Germinal center (tissue), 1 donor: Measurements from ENCODE around the gene KCNMB2.

Experiments
- DNase-seq: peaks from one replicate; pipeline ENCODE4 v3.0.0; 2012; ENCODE audit warnings: mixed read lengths, low spot score

The KCNMB2 gene

DNA sequence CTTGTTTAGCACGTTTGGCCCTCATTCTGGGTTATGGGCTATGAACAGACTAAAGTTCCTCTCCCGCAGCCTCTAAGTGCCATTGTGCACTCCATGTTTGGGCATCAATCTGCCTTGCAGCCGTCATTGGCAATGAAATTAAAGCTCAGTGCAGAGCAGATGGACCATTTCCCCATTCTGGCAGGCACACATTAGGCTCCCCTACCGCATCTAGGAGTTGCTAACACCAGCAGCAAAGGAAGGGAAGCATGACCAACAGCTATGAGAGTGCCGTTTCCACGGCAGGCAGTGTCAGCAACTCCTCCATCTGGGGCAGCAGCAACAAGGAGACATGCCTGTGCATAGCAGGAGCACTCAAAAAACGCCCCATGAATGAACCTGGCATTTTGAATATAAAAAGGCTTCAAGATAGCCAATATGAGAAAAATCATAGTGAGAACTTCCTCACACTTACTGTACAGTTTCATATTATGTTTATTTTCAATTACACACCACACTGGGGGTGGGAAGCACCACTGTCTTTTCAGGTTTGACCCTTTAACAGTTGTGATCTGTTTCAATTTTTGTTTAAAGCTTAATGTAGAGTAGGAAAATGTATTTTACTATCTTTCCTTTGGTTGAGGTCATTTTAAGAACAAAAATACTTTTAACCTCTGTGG lies 218.7 kb downstream of the KCNMB2 start:
- DNase-seq: no peak

DNA sequence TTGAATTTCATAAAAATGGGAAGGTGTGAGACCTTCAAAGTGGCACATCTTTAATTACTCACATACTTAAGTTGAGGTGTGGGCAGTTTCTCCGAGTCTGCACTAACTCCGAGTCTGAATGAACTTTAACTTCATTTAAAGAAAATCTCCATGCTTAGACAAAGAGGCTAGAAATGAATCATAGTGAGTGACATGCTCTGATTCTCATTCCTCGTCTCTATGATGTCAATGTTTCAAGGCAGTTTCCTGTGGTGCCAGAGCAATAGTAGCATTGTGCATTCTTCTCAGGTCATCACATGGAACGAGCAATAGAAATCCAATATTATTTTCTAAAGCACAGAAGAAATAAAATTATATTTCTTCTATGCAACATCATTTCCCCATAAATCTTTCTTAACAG lies 224.8 kb downstream of the KCNMB2 start:
- no peak for DNase-seq

DNA sequence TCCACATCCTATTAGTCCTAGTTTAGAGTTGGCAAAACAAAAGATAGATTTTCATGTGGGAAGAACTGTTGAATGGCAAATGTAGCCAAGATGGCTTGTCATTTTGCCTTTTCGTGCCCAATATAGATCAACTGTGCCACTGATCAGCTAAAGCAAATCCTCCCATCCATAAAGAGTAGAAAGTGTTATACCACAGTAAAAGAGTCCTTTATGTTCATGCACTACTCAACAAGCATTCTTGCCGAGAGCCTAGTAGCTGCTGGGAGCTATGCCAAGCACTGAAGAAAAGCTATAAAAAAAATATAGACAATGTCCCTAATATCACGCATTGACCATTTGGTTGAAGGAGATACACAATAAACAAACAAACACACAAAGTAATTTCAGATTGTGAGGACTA lies 225.2 kb downstream of the KCNMB2 start:
- DNase-seq: no peak

DNA sequence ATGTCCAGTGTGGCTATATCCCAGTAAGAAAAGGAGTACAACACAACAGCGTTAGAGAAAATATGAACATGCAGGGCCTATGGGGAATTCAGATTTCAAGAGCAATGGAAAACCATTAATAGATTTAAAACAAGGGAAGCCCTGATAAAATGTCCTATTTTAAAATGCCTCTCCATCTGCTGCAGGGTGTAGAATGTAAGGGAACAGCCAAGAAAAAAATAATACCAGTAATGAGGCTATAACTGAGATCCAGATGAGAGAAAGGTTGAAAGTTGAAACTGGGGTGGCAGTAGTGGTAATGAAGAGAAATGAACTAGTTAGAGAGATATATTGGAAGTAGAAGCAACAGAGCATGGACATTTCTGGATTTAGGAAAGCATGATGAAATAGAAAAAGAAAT lies 226.1 kb downstream of the KCNMB2 start:
- no peak for DNase-seq

DNA sequence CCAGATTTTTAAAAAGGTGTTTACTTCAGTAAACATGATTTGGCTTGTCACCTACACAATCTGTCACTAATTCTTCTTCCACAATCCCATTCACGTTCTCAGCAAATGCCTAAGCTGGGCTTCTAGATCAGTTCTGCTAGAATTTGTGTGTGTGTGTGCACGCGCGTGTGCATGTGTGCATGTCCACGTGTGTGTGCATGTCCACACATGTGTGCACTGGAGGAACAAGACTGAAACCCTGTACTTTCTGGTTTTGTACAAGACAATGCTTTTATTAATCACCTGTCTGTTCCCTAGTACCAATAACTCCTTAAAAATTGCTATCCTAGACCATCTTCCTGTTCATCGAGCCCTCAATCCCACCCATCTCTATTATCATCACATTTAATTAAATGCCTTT lies 229.2 kb downstream of the KCNMB2 start:
- DNase-seq: no peak

DNA sequence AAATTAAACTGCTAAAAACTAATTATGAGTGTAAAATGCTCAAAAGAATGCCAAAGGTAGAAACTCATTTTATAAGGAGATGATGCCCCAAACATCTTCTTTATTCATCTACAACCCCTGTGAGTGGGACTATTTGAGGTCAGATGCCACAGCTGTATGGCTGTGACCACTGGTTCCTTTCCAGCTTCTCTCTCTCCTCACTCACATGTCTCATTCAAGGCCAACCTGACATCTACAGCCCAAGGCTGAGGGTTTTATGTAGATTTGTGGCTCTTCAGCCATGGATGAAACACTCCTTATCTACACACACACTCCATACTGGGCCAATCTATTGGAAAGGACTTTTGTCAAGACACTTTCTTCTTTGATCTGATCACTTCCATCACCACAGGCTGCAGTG lies 231.3 kb downstream of the KCNMB2 start:
- DNase-seq: no peak

DNA sequence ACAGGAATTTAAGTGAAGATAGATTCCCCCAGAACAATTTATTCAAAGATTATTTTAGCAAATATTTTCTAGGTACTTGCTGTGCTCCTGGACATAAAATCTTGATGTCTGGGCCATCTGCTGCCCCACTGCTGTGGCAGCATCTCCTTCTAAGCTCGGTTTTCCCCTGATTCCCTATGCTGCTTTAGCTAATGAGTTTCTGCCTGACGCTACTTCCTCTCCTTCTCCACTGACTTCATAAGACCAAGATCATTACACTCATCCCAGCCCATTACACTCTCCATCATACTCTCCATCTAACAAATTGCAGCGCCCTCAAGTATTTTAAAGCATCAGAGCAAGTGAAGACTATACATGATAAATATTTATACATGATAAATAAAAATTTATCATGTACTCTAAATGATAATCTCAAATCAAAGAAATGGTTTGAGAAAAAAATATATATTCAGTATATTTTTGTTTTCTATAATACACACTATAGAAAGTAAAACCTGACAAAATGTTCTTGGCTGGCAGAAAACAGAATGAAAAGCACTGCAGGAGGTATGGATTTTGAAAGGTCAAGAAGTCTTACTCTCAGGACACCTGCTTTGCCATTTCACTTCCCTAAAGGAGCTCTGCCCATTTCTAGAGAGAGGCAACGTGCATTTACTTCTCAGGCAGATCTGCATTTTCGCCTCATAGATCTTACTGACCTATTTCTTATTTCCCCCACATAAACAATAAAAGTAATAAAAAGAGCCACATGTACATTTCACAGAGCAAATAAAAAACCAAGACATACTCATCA lies 232.0 kb downstream of the KCNMB2 start:
- no peak for DNase-seq

DNA sequence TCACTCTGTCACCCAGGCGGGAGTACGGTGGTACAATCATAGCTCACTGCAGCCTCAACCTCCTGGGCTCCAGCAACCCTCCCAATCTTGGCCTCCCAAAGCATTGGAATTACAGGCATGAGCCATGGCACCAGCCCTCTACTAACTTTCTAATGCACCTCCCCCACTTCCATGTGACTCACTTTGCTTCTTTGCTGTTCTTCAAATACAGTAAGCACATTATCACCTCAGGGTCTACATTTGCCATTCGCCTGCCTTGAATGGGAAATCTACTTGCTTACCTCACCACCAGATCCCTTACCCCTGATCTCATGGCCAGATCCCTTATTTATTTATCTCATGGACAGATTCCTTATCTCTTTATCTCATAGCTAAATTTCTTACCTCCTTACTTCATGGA lies 235.3 kb downstream of the KCNMB2 start:
- DNase-seq: no peak

DNA sequence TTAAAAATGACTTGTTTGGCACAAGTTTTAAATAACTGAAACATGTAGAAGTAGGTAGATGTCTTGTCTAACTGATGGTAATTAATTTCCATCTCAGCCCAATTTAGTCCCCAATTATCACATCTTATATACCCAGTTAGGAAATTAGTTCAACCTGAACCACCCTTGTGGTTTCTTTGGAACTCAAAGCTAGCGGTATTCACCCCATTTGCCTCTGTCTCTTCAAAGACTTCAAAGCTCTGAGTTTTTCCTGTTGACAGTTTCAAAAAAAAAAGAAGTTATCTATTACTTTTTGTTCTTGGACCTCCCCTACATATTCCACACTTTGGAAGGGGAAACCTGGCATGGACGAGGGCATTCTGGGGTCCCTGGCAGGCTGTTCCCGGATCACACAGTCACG lies 236.5 kb downstream of the KCNMB2 start:
- DNase-seq: no peak

DNA sequence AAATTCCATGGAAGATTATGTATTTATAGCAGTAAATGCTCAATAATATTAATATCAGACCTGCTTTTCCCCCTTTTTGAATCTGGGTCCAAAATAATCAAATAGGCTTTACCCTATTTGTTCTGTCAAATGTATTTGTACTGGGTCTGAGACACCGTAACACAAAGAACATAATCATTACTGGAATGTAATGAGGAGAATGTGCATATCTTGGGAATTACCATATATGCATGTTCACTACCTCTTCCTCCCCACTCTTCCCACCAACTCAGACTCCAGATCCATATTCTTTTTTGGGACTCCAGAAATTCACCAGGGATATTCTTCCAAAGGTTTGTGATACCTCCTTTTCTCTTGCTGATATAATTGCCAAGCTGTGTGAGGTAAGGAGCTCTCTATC lies 237.1 kb downstream of the KCNMB2 start:
- no peak for DNase-seq

DNA sequence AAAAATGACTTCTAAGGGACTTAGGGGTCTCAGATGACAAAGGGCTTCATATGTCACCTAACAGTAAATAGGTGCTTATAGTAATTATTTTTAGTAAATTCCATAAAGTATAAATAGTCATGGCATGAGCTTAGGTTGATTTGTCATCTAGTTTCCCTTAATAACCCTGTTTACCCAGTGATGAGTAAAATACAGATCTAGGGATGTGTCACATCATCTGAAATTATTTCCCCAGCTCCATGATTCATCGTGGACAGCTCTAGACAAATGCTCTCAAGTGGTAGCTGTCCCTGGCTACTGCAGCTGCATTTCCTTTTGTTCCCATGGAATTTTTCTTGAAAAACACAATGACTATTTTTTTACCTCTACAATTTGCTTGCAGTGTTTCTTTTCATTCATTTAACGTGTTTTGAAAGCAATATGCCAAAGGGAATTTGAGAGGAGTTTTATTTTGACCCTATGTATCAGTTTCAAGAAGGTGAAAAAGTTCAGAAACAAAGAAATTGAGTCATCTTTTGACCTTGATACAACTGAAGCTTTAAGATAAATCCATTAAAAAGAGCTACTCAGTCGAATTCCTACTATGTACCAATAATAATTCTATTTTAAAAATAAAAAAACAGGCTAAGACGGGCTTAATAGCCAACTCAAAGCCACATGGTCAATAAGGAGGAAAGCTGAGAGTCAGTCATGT lies 241.6 kb downstream of the KCNMB2 start:
- no peak for DNase-seq

DNA sequence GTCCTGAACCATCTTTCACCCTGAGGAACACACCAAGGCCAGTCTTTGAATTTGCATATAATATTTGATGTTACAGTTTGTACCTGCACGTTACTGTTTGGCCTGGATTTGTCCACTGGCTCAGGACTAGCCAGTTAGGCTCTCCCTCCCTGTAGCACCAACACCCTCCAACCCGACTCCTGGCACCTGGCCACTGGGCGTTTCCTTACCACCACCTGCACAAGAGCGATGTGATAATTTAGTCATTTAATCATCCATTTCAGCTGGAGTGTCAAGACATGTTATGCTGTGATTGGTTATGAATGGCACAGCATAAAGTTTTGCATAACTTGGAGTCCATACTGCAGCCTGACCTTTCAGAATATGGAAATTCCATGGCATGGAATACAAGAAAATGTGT lies 242.4 kb downstream of the KCNMB2 start:
- DNase-seq: no peak

DNA sequence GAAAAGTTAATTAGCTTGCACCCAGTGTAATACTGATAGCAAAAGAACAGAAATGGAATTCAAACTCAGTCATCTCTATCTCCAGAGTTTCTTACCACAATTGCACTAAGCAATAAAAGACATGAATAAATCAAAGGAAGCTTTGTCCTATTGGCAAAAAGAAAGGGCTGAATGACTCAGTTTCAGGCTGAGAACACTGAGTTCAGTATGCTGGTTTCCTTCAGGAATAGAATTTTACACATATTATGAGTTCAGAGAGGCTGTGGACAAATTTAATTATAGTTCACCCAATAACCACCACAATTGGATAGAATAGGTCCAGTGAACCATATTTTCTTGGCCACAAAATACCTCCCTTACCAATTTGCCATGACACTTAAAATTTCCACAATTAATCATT lies 249.7 kb downstream of the KCNMB2 start:
- no peak for DNase-seq

DNA sequence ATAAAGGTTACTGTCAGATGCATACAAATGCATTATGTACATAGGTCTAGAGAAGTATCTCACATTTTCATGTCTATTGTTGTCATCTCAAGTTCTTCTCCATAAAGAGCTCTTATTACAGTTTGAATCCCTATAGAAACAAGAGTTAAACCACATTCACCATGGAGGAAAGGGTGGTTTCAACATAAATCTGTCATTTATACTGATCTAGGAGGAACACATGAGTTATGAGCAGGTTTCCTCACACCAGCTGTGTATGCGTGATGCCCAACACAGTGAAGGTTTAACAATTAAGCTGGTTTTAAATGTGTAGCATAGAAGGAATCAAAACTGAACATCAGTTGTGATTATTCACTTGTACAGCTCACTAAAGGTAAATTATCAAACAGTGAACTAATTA lies 251.7 kb downstream of the KCNMB2 start:
- no peak for DNase-seq

DNA sequence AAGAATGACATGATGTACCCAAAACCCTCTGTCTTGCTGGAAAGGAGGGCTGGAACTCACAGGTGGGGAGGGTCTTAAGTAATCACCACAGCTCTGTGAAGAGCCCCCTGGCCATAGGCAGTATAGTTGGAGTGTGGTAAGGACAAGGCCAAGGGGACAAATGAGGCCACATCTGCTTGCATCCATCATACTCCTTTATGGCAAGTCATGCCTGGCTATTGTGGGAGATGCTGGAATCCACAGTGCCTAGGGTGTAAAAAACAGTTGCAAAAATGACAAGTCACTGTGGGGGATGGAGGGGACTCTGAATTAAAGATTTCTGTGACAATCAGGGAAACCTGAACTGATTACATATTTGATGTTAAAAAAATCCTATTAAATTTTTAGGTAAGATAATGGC lies 258.5 kb downstream of the KCNMB2 start:
- no peak for DNase-seq

DNA sequence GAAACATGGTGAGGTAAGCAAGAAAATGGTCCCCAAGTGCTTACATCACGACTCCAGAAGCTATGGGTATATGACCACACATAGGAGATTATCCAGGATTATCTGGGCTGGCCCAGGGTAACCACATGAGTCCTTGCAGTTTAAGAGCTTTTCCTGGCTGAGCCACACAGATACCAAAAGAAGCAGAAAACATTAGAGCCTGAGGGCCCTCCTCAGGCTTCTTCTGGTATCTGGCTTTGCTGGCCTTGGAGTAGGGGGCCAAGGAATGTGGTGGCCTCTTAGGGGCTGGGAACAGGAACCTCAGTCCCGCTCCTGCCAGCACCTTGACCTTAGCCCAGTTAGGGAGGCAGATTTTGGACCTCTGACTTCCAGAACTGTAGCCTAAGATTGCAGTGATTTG lies 259.1 kb downstream of the KCNMB2 start:
- no peak for DNase-seq

DNA sequence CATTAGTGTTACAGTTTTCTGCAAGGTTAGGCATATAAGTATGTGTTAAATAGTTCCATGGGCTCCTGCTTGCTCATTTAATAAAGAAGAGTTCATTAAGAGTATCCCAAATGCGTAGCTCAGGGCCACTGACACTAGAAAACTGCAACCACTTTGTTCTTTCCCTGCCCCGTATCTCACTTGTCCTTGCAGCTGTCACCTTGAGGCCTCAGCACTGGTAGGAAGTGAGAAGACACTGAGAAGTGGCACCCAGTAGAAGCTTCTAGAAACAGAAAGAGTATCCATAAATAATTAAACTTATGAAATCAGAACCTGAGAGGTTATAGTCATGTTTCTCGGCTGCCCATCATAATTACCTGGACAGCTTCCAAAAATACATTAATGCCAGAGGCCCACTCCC lies 266.0 kb downstream of the KCNMB2 start:
- DNase-seq: no peak

DNA sequence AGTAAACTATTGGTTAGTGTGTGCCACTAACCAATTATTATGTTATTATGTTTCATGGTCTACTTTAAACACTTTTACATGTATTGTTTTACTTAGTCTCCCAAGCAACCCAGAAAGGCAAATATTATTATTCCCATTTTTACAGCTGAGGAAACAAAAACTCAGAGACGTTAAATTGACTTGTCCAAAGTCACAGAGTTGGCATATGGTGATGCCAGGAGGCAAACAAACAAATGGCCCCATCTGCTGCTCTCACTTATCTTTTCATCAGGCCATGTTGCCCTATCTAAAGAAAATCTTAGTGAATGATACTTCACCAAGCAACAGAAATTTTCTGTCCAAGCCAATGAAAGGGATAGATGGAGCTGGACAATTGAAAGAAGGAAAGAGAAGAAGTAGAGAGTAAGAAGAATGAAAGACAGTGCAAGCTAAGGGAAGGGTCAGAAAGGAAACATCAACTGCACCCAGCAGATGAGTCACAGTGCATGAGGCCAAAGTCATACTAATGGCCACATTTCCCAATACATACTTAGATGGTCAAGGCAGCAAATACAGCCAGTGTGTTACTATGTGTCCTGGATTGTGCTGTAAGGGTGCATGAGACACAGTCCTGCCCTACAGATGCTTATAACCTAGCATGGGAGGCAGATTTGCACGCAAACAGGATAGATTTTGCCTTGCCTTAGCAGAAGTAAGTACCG lies 266.9 kb downstream of the KCNMB2 start:
- no peak for DNase-seq

DNA sequence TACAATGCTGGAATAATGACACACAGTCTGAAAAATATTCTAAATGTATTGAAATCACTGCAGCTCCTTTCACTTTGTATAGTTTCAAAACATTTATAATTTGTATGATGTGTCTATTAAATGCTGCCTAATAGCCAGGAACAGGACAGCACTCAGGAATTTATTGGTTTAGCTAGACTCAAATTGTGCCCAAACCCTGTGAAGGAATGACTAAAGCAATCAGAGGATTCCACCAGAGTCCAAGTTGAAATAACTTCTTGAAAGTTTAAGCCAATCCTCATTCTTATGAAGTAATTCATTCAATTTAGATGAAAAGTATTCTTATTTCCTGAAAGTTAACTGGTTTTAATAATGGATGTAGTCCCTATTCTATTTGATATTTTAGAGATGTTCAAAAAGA lies 268.4 kb downstream of the KCNMB2 start:
- no peak for DNase-seq

DNA sequence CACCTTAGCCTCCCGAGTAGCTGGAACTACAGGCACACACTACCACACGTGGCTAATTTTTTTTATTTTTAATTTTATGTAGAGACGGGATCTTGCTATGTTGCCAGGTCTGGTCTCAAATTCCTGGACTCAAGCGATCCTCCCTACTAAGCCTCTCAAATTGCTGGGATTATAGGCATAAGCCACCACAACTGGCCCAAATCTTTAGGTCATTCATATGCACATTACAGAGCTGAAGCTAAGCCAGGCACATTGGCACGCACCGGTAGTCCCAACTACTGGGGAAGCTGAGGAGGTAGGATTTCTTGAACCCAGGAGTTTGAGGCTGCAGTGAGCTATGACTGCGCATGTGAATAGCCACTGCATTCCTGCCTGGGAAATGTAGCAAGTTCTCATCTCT lies 269.5 kb downstream of the KCNMB2 start:
- DNase-seq: no peak

DNA sequence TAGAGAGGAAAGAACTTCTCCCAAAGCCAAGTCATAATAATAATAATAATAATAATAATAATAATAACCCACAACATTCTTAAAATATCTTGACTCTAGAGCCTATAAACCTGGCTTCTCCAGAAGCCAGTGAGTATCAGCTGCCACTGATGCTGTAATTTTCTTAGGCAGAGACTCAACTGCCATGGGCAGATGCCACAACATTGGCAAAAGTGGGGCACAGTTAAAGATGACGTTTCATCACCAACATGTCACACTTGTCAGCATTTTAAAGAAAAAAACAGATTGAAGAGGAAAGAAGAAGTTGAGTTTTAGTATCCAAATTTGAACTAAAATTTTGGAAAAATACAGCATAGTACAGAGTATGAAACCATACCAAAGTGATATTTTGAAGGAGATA lies 270.4 kb downstream of the KCNMB2 start:
- no peak for DNase-seq

DNA sequence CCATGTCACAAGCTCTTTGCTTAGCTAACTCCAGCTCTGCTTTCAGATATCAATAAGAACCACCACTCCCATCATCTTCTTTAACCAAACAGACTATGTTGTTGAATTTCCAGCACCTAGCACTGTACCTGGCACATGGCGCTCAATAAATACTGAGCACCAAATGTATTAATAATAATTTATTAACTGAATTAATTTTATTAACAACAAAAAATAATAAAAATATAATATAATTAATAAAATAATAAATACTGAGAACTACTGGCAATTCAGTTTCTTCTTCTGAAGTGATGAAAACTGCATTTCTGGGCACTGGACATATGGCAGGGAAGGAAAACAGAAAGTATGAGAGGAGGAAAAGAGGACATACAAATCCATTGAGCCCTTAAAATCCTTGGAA lies 271.5 kb downstream of the KCNMB2 start:
- no peak for DNase-seq

DNA sequence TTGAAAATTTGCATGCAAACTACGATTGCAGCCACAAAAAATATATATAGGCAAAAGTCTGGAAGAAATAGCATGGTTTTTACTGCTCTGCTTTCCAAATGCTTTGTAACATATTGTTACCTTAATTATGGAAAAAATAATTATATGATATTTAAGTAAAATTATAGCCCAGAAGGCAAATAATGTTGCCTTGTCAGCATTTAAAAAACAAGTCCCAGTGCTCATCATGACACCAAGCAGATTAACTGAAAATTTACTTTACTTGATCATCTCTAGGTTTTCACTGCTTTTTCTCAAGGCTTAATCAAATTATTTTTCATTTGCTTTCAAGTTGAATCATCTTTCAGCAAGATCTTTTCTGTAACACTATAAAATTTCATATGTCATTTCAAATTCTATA lies 272.5 kb downstream of the KCNMB2 start:
- no peak for DNase-seq
